Bronchial epithelial cell (primary cell): ENCODE data around the gene ZBBX. TPM values are rescaled to one million over a fixed set of nuclear protein-coding genes. Genes with fewer than 3 reads are reported as not detected.
A peak's percentile ranks its signal among the peaks of the same experiment; 100 is the strongest.
"Not testable (repeated sequence)": the region's sequence is repeated elsewhere in the genome, so short reads cannot be mapped to it uniquely, and the experiment has no call there.

Experiments used
- DNase-seq: peaks from one replicate; pipeline ENCODE4 v3.0.0-alpha.2; 2010; ENCODE audit warnings: low read depth
- FAIRE-seq: peaks from 2 replicates; lab custom pipeline; 2011; peaks lifted over from hg19 to GRCh38; lab: Jason Lieb, UNC
- H3K27me3 ChIP-seq: 2 replicates; pipeline ENCODE4 v1.5.1; 2011; ENCODE audit warnings: low read length; ENCODE audit not compliant: control insufficient read depth, insufficient read depth
- H3K36me3 ChIP-seq: 2 replicates; pipeline ENCODE4 v1.5.1; 2011; ENCODE audit warnings: low read length; ENCODE audit not compliant: control insufficient read depth, insufficient read depth
- H3K4me3 ChIP-seq: 2 replicates; pipeline ENCODE4 v1.5.1; 2011; ENCODE audit warnings: mild to moderate bottlenecking, low read depth, low read length, control low read depth
- CTCF ChIP-seq: IDR thresholded peaks from 2 replicates; pipeline ENCODE4 v1.5.1; 2011; ENCODE audit warnings: mild to moderate bottlenecking, moderate library complexity, low read length, control low read depth, inconsistent platforms; ENCODE audit not compliant: insufficient read depth, severe bottlenecking
- total RNA-seq: library from RNA; depleted of rRNA; stranded (reverse); fragments of >200 nt; gene quantifications from 2 replicates; pipeline ENCODE4 v1.2.1, GENCODE V29; 2014

Gene ZBBX, protein sequence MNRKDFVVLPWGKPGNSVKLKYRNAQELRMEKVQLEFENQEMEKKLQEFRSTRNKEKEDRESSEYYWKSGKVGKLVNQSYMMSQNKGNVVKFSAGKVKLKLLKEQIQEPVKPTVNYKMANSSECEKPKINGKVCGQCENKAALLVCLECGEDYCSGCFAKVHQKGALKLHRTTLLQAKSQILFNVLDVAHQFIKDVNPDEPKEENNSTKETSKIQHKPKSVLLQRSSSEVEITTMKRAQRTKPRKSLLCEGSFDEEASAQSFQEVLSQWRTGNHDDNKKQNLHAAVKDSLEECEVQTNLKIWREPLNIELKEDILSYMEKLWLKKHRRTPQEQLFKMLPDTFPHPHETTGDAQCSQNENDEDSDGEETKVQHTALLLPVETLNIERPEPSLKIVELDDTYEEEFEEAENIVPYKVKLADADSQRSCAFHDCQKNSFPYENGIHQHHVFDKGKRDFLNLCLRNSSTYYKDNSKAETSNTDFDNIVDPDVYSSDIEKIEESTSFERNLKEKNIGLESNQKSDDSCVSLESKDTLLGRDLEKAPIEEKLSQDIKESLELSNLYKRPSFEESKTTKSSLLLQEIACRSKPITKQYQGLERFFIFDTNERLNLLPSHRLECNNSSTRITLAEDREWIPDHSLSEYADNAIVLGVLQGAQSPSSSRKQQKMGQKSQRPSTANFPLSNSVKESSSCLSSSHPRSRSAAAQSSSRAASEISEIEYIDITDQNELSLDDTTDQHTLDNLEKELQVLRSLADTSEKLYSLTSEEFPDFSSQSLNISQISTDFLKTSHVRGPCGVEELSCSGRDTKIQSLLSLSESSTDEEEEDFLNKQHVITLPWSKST
- total RNA-seq, result under 0.01 TPM in 1 of 2 replicates, not detected in the other

DNA sequence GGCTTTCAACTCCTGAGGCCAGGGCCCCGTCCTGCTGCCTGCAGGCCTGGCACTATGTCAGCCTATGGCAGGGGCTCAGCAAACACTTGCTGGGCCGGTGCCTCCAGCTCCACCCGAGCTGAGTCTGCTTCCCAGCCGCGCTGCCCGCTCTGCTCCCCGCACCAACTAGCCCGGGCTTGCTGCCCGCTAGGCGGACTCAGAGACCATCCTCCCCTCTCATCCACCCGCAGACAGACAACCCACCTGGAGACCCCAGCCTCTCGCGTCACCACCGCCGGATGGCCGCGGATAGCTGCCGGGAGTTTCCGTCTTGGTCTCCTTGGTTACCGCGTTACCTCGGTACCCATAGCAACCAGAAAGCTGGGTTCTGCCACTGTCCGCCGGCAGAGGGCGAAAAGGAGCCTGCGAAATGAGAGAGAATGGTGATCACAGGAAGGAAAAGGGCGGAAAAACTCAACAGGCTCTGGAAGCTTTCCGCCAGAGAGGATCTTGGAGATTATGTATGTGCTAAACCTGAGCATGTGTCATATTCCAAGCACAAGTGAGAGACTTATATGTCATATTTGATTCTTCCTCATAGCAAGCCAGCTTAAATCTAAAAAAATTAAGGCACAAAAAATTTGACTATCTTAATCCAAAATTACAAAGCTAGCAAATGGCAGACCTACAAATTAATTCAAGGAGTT lies at the start of gene ZBBX:
Gene ZBBX, minus strand, starts transcription at position 294 of the 686 bp plus-strand sequence. CDS start 7,396 bp downstream, outside the sequence.
- H3K36me3 ChIP-seq, result no peaks in the 10 kb centered on the region
- TF ChIP-seq CTCF, result peak; percentile 92
- no peak for FAIRE-seq
- peak; percentile 77 for DNase-seq
- H3K4me3 ChIP-seq, result peak within 1 kb of the TSS; percentile 37
- H3K27me3 ChIP-seq, result no peaks in the 10 kb centered on the region

GRCh38 chr3:167426962-167427361 lies 46.9 kb upstream of the ZBBX start:
- H3K36me3 ChIP-seq, FAIRE-seq, H3K27me3 ChIP-seq, H3K4me3 ChIP-seq, DNase-seq: not testable (repeated sequence)

GRCh38 chr3:167422396-167422795 lies 42.3 kb upstream of the ZBBX start:
- FAIRE-seq, H3K36me3 ChIP-seq, H3K4me3 ChIP-seq, DNase-seq, H3K27me3 ChIP-seq: not testable (repeated sequence)

- TF ChIP-seq CTCF, result no peak
- Histone ChIP-seq H3K36me3 (no peaks in the 10 kb centered on the region), H3K4me3 (no peak overlapping the region), H3K27me3 (no peaks in the 10 kb centered on the region)
- DNase-seq (no peak), FAIRE-seq (no peak)
These were observed 29.5 kb upstream of the ZBBX start for GRCh38 chr3:167409611-167410010.

GRCh38 chr3:167406876-167407492 lies 26.9 kb upstream of the ZBBX start:
- Histone ChIP-seq H3K36me3 (no peaks in the 10 kb centered on the region), H3K4me3 (no peak overlapping the region), H3K27me3 (no peaks in the 10 kb centered on the region)
- peak; percentile 39 for TF ChIP-seq CTCF
- FAIRE-seq (no peak), DNase-seq (peak; percentile 77)

DNA sequence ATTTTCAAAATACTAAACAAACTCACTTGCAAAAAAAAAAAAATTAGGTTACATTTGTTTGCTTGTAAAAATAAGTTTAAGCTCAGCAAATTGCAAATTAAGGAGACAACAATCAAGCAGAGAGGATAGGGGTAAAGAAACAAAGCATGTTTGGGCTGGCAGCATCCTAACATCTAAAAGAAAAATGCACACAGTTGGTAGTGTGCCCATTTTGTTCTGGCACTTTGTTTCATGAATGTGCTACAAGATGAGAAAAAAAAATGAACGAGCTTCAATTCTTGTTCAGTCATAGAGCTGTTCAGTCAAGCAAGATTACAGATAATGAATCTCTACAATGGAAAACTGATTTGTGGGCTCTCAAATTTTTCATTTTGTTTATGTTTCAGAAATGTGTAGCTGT lies 17.7 kb upstream of the ZBBX start:
- H3K27me3 ChIP-seq, result no peaks in the 10 kb centered on the region
- H3K4me3 ChIP-seq, result no peak overlapping the region
- no peaks in the 10 kb centered on the region for H3K36me3 ChIP-seq
- TF ChIP-seq CTCF, result no peak
- DNase-seq (no peak), FAIRE-seq (no peak)
